Measurements from ENCODE around the gene SLIT3.
A peak's percentile ranks its signal among the peaks of the same experiment; 100 is the strongest.

SLIT3 gene

DNA sequence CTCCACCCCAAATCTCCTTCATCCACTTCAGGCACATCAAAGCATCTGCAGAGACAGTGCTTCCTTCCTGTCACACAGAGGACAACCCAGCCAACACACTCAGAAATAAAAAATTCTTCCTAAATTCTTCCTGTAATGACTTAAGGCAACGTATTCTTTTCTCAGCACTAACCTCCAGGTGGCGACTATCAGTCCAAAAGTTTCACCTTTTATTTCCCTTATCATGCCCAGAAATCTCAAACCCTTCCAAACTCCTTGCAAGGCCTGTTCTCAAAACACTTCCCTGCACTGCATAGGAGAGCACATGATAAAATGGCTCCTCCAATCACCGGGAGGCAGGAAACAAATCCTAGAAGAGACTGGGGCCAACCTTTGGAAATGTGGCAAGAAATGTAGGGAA, 35.1 kb downstream of the SLIT3 start:
- peak; percentile 14 for DNase-seq (ENCODE audit: low read depth)

DNA sequence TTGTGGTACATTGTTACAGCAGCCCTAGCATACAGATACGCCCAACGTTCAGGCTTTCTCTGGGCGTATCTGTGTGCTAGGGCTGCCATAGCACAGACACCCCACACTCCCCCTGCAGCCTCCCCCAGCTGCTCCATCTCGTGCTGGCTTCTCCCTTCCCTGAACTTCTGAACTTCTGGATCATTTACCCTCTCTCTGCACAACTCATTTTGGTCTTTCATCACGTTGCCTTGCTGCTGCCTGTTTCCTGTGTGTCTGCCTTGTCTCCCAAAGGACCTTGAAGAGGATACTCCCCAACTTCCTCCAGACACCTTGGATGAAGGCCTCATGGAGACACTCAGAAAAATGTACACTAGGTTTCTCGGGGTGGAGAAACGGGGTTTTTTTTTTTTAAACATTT, 37.3 kb downstream of the SLIT3 start:
- no peak for DNase-seq (ENCODE audit: low read depth)

DNA sequence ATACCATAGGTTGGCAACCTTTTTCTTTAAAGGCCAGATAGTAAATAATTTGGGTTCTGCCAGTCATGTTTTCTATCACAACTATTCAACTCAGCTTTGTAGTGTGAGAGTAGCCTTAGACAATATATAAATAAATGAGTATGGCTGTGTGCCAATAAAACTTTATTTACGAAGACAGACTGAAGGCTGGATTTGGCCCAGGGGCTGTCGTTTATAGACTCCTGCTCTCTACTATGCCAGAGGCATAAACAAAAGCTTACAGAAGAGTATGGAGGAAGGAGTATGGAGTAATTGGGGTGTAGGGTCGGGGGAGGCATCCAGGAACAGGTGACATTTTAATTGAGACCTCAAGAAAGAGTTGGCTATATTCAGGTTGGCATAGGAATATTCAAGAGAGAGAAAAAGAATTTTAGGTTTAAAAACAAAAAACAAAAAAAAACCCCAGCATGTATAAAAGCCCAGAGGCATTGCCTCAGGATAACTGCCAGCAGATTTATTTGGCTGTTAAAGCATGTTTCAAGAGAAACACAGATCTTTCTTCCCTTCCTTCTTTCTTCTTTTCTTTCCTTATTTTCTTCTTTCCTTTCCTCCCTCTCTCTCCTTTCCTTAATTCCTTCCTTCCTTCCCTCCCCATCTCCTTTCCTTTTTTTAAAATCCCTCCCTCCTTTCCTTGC, 39.9 kb downstream of the SLIT3 start:
- DNase-seq (ENCODE audit: low read depth): no peak

DNA sequence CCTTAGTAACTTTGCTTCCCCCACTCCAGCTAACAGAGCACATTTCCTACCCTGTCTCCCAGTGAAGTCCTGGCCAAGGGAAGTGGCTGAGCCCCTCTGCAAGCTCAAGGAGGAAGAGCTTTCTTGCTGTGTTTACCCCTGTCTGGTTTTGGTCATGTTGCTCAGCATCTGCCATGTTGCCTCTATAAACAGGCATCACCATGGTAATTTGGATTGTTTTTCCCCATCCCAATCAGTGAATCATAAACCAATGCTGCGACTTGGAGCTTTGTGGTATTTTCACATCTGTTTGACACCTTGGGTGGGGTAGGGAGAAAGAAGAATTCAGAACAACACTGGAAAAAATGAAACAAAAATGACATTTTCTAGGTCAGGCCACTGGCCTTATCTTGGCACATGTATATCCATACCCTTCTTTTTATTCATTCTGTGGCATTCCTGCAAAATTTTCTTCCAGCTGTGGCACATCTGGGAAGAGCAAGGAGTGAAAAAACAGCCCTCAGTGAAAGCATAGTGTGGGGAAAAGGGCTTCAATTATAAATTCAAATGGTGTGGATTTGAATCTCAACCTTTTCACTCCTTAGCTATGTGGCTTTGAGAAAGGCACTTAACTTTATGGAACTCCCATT, 42.5 kb downstream of the SLIT3 start:
- DNase-seq (ENCODE audit: low read depth): peak; percentile 50

DNA sequence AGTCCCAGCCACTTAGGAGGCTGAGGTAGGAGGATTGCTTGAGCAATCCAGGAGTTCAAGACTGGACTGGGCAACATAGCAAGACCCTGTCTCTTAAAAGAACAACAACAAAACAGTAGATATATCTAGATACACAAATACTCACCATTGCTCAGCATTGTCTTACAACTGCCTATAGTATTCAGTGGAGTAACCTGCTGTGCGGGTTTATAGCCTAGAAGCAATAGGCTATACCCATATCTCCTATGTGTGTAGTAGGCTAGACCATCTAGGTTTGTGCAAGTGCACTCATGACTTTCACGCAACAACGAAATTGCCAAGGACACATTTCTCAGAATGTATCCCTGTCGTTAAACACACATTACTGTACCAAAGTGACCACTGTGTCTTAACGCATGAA, 44.7 kb downstream of the SLIT3 start:
- no peak for DNase-seq (ENCODE audit: low read depth)

DNA sequence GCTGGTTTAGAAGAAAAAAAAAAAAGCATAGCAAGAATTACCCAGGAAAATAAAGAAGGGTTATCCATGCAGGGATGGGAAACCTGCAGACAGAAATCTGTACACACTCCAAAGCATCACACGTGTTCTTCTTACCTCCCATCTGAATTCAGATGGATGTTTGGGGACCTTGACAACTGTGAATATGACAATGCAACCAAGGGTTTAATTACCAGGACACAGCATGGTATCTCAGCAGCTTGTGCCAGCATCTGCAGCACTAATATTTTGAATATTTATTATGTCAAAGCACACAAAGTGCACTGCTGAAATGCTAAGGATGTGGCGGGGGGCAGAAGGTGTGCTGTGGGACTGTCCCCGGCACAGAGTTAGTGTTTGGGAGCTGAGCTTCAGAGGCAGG, 47.9 kb downstream of the SLIT3 start:
- DNase-seq (ENCODE audit: low read depth): no peak

DNA sequence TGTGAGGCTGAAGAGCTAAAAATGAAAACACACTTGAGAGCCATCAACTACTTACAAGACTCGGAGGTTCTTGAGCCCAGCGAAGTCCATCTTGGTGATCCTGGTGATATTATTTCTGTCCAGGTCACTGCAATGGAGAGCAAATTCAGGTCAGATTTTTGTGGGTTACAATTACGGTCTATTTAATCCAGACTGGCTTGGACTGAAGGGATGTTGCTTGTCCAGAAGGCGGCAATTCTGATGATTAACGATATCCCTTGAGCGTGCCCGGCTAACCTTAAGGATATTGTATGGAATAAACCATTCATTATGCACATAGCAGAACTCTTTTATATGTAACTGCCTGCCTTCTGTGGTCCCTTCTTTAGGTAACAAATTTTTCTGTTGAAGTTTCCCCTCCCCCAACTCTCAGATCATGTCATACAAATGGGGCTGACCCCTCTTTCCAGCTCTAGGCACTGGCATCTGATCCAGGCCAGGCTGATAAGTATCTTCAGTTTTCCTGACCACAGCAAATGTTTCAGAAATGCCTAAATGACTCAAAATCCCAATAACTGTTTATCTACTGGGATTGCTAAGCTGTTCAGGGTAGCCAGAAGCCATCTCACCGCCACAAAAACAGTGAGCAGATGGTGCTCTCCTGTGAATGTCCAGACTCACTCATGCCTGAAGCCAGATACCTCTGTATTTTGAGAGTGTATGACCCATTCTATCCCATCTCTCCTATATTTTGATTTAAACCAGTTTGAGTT, 49.4 kb downstream of the SLIT3 start:
- DNase-seq (ENCODE audit: low read depth): peak; percentile 64

DNA sequence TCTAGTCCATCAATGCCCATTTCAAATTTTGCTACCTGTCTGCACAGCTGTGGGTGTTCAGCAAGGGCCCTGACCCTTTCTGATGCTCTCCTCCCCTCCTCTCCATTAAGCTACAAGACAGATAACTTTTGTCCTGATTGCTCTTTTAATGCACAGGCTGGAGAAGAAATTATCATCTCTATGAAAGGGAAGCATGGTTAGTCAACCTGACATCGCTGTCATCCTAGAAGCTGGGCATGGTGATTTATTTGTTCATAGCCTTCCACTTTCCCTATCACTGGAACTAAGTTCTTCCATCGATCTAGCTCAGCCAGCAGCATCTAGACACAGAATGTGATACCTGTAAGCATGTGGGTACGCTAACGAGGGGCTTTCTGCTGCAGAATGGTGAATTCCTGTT, 50.1 kb downstream of the SLIT3 start:
- DNase-seq (ENCODE audit: low read depth): no peak

DNA sequence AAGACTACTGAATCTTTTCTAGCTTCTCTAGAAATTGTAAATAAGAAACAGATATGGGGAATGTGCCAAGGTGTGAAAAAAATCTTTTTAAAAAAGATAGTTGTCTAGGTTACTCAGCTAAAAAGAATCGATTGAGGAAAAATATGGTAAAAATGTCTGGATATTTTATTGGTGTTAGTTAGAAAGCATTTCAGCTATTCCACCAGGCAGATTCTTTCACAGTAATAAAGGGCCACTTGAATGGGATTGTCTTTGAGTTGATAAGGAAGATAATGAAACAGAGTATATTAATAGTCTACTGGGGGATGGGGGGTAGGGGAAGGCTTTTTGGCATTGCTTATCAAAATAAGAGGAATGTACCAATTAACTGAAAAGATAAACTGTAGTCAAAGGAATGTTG, 51.9 kb downstream of the SLIT3 start:
- DNase-seq (ENCODE audit: low read depth): peak; percentile 47

DNA sequence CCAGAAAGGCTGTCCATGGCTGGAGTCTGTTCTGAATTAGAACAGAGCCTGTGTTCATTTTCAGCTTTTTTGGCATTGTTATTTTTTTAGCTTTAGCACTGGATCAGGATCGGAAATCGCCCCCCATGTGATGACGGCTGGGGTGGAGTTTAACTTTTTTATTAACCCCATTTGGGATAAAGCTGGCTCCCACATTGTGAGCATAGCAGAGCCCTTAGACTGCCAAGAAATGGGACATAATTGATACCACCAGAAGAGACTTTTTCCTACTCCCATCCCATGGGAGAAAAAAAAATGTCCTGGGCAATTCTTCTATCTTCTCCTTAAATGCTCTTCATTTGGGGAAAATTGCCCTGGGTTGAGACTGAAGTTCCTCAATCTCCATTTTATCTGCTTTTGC, 52.4 kb downstream of the SLIT3 start:
- DNase-seq (ENCODE audit: low read depth): peak; percentile 33

DNA sequence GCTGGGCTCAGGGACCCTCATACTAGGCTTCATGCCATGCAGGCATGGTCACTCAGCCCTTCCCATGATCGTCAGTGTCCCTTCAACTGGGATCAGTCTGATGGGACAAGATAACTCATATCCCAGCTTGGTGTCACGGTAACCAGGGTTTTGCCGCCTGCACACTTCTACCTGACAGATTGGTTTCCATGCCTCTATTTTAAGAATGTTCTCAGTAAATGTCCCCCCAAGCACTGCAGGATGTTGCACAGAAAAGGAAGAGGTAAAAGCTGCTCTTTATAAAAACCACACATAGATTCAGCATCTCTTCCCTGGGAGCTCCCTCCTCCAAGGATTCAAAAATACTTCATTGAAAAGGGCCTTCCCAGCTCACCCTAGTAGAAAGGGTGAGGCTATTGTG, 56.1 kb downstream of the SLIT3 start:
- DNase-seq (ENCODE audit: low read depth): no peak

DNA sequence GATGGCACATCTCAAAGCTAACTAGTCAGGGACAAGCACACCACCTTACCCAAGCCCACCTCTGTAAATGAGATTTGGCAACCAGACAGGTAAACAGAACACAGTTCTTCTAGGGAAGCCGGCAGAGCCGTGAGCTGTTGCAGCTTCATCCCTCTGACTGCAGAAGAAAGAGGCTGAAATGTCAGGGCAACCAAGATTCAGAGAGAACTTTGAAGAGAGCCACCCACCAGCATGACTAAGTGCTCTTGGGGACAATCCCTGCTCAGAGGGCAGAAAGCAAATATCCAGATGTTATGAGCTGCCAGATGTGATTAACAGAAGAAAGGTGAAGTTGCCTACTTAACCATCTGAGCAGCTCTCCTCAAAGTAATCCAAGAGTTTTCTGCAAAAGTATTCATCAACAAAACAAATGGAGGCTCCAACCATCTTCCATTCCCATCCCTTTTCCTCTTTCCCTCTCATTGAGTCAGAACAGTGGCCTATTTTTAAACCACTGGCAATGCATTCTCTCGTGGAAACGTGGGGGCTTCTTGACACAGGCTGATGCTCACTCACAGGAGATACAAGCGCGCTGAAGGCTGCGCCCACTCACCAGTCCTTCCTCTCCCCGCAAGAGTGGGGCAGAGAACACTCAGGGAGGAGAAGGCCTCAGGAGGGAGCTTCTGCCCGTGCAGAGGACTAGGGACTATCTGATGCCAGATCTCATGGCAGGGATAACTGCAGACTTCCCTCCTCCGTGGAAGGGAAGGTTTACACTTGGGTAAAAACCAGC, 57.1 kb downstream of the SLIT3 start:
- no peak for DNase-seq (ENCODE audit: low read depth)

DNA sequence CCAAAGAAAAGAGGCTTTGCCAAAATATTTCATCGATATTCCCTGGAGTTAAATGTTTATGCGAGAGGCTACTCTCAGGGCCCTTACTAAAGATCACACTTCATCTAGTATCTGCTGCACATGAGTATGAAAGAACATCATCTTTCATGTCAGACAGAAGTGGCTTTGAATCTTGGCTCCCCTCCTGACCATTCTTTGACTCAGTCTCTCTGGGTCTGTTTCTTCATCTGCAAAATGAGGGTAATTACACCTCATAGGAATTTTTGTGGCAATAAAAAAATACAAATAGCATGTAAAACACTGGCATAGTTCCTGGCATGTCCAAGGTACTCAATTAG, 58.1 kb downstream of the SLIT3 start:
- DNase-seq (ENCODE audit: low read depth): no peak

DNA sequence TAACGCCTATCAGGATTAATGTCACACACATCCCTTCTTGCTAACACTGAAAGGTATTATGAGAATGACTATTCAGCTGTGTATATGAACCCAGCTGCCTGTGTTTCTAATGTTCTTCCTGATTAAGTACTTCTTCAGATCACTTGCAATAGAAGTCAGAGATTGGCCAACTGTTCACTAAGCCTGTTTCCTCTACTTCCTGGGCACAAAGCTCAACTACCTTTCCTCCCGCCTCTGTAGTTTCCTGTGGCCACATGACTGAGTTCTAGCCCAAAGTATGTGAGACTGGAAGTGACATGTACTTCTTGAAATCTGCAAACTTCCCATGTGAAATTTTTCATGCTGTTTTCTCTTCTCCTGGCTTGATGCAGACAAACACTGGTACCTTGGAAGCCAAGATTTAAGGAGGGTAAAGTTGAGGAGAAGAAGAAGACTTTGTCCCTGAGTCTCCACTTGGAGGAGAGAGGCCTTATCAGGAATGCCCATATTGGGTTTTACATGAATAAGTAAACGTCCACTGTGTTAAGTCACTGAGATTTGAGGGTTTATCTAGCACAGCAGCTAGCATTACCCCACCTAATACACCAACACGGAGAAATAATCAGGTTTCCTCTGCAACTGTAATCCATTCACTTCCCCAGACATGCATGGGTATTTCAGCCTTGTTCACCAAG, 58.6 kb downstream of the SLIT3 start:
- DNase-seq (ENCODE audit: low read depth): no peak

DNA sequence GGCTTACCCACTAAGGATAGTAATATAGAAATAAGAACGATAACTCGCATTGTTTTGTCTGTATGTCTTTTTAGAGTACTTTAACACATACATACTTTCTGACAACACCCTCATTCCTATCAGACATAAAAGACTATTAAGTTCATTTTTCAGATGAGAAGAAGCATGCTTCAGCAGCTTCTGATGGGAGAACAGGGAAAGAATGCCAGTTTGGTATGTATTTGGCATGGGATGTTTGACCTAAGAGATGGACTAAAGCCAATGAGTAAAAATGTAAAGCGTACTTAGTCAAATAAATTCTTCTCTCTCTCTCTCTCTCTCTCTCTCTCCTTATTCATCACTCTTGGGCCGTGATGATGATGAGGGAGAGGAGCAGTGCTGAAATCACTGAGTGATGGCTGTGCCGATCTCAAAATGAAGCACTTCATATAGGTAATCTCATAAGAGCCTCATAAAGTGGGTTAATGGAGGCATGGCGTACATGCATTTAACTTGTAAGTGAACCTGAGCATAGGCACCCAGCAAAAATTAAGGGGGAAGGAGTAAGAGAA, 71.5 kb downstream of the SLIT3 start:
- peak; percentile 43 for DNase-seq (ENCODE audit: low read depth)

DNA sequence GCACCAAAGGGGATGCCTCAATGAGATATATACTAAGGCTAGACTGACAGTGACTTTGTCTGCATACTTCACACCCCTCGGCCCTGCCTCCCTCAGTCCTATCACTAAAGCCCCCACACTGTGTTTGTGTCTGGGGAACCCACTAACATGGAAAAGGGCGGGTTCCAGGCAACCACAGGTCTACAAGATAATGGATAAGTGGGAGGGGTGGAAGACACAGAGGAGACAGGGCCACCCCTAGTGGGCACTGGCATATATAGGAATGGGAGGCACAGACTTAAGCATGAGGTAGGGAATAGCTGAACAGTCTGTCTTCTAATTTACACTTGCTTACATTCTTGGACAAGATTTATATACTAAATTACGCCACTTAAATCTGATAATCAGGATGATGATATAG, 74.0 kb downstream of the SLIT3 start:
- no peak for DNase-seq (ENCODE audit: low read depth)

DNA sequence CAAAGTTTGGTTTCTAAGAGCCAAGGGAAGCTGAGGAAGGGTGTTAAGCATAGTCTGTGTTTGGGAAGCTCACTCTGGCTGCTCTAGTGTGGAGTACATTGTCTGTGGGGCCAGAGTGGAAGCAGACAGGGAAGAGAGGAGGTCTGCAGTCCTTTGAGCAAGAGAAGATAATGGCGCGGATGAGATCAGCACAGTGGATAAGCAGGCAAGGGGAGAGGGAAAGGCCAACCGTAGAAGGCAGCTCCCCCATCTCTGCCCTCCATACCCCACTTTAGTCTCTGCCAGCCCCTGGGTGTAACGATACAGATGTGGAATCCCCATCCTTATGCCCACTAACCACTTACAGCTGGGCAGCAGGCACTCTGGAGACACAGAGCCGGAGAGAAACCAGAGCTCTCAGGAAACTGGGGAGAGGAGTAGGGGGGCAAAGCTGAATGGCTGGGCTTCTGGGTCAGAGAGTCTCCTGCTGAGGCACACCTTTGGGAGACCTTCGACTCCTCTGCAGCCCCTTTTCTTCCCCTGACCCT, 75.0 kb downstream of the SLIT3 start:
- DNase-seq (ENCODE audit: low read depth): no peak

DNA sequence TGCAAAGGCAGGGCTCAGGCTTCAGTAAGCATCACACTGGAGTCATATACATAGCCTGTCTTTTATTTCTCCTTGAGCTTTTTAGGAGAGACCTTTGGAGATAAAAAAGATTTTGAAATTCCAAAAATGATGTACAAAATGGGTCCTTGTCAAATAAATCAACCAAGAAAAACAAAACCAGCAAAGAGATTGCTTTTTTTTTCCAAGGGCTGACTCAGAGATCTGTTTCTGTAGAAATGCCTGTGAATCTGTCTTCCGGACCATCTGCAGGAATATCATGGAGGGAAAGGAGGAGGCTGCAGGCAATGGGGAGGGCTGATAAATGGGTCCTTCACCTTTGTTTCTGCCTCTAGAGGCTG, 77.4 kb downstream of the SLIT3 start:
- DNase-seq (ENCODE audit: low read depth): peak; percentile 37

DNA sequence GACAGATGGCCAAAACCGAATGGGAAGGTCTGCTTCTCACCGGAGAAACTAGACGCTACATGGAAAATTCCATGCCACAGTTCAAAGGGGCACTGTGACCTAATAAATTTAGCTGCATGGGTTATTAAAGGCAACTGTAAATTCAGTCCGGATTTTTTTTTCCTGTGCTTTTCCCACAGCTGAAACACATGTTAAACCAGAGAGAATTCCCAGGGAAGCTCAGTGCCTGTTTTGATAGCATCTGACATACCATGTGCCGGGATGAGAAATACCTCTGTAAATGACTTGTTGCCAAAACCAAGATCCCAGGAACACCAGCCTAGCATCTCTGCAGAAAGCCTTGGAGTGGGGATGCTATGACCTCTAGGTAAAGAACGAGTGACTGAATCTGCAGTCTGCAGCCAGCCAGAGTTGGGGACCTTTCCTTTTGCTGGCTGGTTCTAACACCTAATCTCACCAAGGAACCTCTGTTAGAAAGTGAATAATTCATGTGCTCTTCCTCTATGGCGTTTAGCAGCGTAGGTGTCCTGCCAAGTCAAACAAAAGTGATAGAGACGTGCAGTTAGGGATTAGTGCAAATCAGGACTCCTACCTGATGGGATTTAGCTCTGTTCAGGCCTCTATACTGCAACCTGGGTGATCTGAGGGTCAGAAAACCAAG, 77.9 kb downstream of the SLIT3 start:
- DNase-seq (ENCODE audit: low read depth): peak; percentile 43

DNA sequence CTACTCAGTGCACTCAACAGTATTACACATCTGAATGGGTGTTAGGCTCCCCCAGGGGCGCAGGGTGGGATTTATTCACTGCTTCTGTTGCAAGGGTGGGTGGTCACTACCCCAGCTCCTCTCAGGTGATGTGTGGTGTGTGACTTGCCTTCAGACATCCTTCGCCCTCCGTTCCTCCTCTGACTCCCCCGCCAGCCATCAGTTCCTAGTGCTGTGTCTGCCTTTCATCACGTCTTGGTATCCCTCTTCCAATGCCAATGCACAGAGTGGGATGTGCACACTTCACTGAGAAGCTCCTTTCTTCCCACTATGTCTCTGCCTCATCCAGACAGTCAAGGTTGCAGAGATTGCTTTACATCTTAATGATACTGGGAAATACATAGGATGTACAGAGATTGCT, 79.4 kb downstream of the SLIT3 start:
- DNase-seq (ENCODE audit: low read depth): no peak

DNA sequence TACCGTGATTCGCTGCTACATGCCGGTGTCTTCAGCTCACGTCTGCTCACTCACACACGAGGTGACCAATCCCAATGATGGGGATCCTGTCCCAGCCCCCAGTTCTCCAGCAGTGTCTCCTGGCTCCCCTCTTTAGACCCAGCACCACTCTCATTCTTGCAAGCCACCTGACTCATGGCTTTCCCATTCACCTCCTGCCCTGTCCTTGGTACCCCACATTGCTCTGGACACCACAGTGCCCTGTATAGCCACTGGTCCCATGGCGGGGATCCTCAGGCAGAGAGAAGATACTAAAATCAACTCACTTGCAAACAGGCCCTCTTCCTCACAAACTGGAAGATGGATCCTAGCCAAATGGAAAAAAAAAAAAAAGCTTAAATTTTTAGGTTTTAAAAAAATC, 81.0 kb downstream of the SLIT3 start:
- no peak for DNase-seq (ENCODE audit: low read depth)

Measured in EH (cell line).